CD14-positive monocyte (primary cell): ENCODE measurements around the gene SLC1A1. TPM values are rescaled to one million over a fixed set of nuclear protein-coding genes. Genes with fewer than 3 reads are reported as not detected.

ENCODE experiments used
- DNase-seq, 3 donors: peaks; one replicate each; pipeline ENCODE4 v3.0.0-alpha.2; 2011 to 2022
- H2AFZ ChIP-seq: 2 replicates; pipeline ENCODE4 v1.6.0; 2012; ENCODE audit warnings: mild to moderate bottlenecking, low read depth, low read length, inconsistent platforms; ENCODE audit not compliant: insufficient read depth, poor library complexity, severe bottlenecking
- H3K27ac ChIP-seq, 2 donors: 1 replicate in 1 of 2; 2 replicates in 1 of 2; pipeline ENCODE4 v1.5.1; 2012 to 2013; ENCODE audit warnings: low read length in 2 of 2, control low read depth in 1 of 2, inconsistent platforms in 1 of 2, low read depth in 1 of 2, mild to moderate bottlenecking in 1 of 2
- H3K27me3 ChIP-seq, 2 donors: one replicate each; pipeline versions ENCODE4 v1.6.0 to v1.6.1; 2011 to 2013; ENCODE audit warnings: low read length in 2 of 2; ENCODE audit not compliant: control insufficient read depth in 2 of 2, insufficient read depth in 2 of 2
- H3K36me3 ChIP-seq, 2 donors: replicated peaks in 1 of 2; 1 replicate in 1 of 2; 2 replicates in 1 of 2; pipeline versions ENCODE4 v1.5.1 to v1.6.1; 2012 to 2013; ENCODE audit warnings: low read length in 2 of 2, control low read depth in 1 of 2, inconsistent platforms in 1 of 2, mild to moderate bottlenecking in 1 of 2; ENCODE audit not compliant: insufficient read depth in 2 of 2, control insufficient read depth in 1 of 2
- H3K4me1 ChIP-seq, 2 donors: 1 replicate in 1 of 2; 2 replicates in 1 of 2; pipeline versions ENCODE4 v1.5.1 to v1.6.1; 2012 to 2013; ENCODE audit warnings: low read length in 2 of 2, control low read depth in 1 of 2, inconsistent platforms in 1 of 2, mild to moderate bottlenecking in 1 of 2, moderate library complexity in 1 of 2; ENCODE audit not compliant: insufficient read depth in 2 of 2, control insufficient read depth in 1 of 2
- H3K4me2 ChIP-seq: replicated peaks from 2 replicates; pipeline ENCODE3; 2012; ENCODE audit warnings: low read length, moderate library complexity, mild to moderate bottlenecking; ENCODE audit not compliant: poor library complexity, severe bottlenecking; ENCODE audit errors: extremely low read depth
- H3K4me3 ChIP-seq, 3 experiments: fragments of 200-600 bp in 1 of 3; sonication (generic) in 1 of 3; replicated peaks in 1 of 3; 1 replicate in 2 of 3; 2 replicates in 1 of 3; pipeline ENCODE4 v1.5.1; 2011 to 2013; ENCODE audit warnings: low read length in 3 of 3, mild to moderate bottlenecking in 3 of 3, control low read depth in 2 of 3, low read depth in 2 of 3, inconsistent platforms in 1 of 3, moderate library complexity in 1 of 3
- H3K79me2 ChIP-seq: 2 replicates; pipeline ENCODE4 v1.6.0; 2012; ENCODE audit warnings: mild to moderate bottlenecking, control low read depth, inconsistent platforms, low read length, moderate library complexity; ENCODE audit not compliant: insufficient read depth
- H3K9ac ChIP-seq: 2 replicates; pipeline ENCODE4 v1.6.0; 2017; ENCODE audit warnings: low read length, mild to moderate bottlenecking; ENCODE audit not compliant: insufficient read depth, poor library complexity, severe bottlenecking
- H3K9me3 ChIP-seq, 2 donors: replicated peaks in 1 of 2; 1 replicate in 1 of 2; 2 replicates in 1 of 2; pipeline versions ENCODE4 v1.5.1 to v1.6.1; 2012 to 2013; ENCODE audit warnings: low read length in 2 of 2, control low read depth in 1 of 2; ENCODE audit not compliant: control insufficient read depth in 1 of 2, insufficient read depth in 1 of 2
- H4K20me1 ChIP-seq: 2 replicates; pipeline ENCODE4 v1.6.0; 2012; ENCODE audit warnings: mild to moderate bottlenecking, low read length, control low read depth, moderate library complexity; ENCODE audit not compliant: insufficient read depth
- H3K27ac Mint-ChIP-seq, 7 donors: one replicate each; pipeline ENCODE4 v1.8.0; 2020; ENCODE audit warnings: mild to moderate bottlenecking in 7 of 7, mixed read lengths in 7 of 7, moderate library complexity in 6 of 7, inconsistent platforms in 2 of 7
- H3K27me3 Mint-ChIP-seq, 3 donors: one replicate each; pipeline ENCODE4 v1.8.0; 2021 to 2022; ENCODE audit warnings: low read depth in 3 of 3, mild to moderate bottlenecking in 3 of 3, mixed read lengths in 3 of 3, moderate library complexity in 3 of 3, inconsistent platforms in 1 of 3
- H3K36me3 Mint-ChIP-seq, 2 donors: one replicate each; pipeline ENCODE4 v1.8.0; 2020; ENCODE audit warnings: mixed read lengths in 2 of 2, inconsistent platforms in 1 of 2, mild to moderate bottlenecking in 1 of 2
- H3K4me1 Mint-ChIP-seq: one replicate; pipeline ENCODE4 v1.8.0; 2020; ENCODE audit warnings: mild to moderate bottlenecking, mixed read lengths
- H3K4me3 Mint-ChIP-seq, 2 donors: one replicate each; pipeline ENCODE4 v1.8.0; 2020; ENCODE audit warnings: mild to moderate bottlenecking in 2 of 2, mixed read lengths in 2 of 2, moderate library complexity in 1 of 2
- H3K9me3 Mint-ChIP-seq, 7 donors: one replicate each; pipeline ENCODE4 v1.8.0; 2020 to 2022; ENCODE audit warnings: mixed read lengths in 7 of 7, mild to moderate bottlenecking in 6 of 7, moderate library complexity in 6 of 7, inconsistent platforms in 2 of 7
- CTCF ChIP-seq: fragments of 200-600 bp; IDR thresholded peaks from one replicate; pipeline ENCODE4 v1.8.0; 2022; ENCODE audit warnings: antibody characterized with exemption, mild to moderate bottlenecking
- WGBS: methylation state at CpG from one replicate; pipeline ENCODE4 v1.1.5; 2013; ENCODE audit warnings: missing lambda C conversion rate; ENCODE audit not compliant: insufficient coverage; 5-methylcytosine and 5-hydroxymethylcytosine counted together
- intact Hi-C, 2 donors: fragments of 100-400 bp; cut with micrococcal nuclease; formaldehyde crosslinking; loops; one replicate each; pipeline versions ENCODE4 v1.15.0 to v1.15.1; 2023
- polyA plus RNA-seq, 3 donors: library from polyadenylated mRNA; depleted of rRNA in 1 of 3; unstranded in 2 of 3; stranded (reverse) in 1 of 3; fragments of 300-500 nt in 2 of 3; fragments of >200 nt in 1 of 3; fragmentation: Illumina TruSeq in 2 of 3; gene quantifications; 1 replicate in 2 of 3; 2 replicates in 1 of 3; pipeline ENCODE4 v1.2.3, GENCODE V29; 2012 to 2021

Gene SLC1A1
- polyA plus RNA-seq, 3 donors, result not detected

GRCh38 chr9:4588721-4589120 lies 98.5 kb downstream of the SLC1A1 start:
- Histone ChIP-seq H3K4me3 (no peak overlapping the region), H3K9me3 (no peaks in the 10 kb centered on the region), H3K36me3 (no peaks in the 10 kb centered on the region), H3K4me1 (peaks cover 0 to 8% of the 10 kb centered on the region in 2 donors), H3K9ac (no peak overlapping the region), H3K4me2 (no peak overlapping the region), H4K20me1 (no peaks in the 10 kb centered on the region), H3K79me2 (no peaks in the 10 kb centered on the region), H3K27me3 (no peaks in the 10 kb centered on the region), H2AFZ (no peak overlapping the region), H3K27ac (no peak overlapping the region)
- peaks cover 12% of the 10 kb centered on the region for H3K4me1 Mint-ChIP-seq
- H3K36me3 Mint-ChIP-seq, result no peaks in the 10 kb centered on the region
- TF ChIP-seq CTCF, result no peak
- peaks cover 0 to 1% (median under 1%) of the 10 kb centered on the region in 3 donors for H3K27me3 Mint-ChIP-seq
- intact Hi-C loops, result no loop called here
- H3K9me3 Mint-ChIP-seq, result no peaks in the 10 kb centered on the region
- H3K4me3 Mint-ChIP-seq, result no peak overlapping the region
- no peak overlapping the region for H3K27ac Mint-ChIP-seq
- 100% methylated on average over 1 of the region's 2 CpGs for WGBS
- no peak for DNase-seq

DNA sequence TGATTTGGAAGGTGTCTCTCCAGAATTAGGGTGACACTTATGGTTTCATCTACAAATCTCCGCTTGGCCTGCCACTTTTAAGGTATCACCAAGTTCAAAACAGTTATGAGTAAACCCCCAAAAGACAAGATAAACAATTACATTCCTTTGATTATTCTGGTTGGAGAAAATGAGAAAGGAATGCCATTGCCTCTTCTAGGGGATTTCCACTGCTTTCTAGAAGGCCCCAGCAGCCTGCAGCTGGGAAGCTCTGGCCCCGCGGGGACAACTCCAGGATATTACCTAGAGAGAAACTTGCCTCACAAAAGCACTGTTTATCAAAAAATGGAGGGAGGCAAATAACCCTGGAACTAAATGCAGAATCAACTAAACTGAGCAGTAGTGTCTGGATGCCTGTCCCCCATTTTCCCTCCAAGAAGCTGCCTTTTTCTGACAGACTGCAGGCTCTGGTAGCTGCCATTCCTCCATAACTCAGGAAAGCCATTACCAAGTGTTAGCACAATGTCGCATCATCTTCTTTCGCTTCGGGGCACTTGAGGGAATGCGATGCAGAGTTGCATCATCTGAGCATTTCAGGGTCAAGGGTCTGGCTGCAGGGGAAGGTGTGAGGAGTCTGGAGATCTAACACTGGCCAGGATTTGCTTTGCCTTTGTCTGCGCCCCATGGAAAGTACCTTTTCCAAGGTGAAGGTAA lies 100.3 kb downstream of the SLC1A1 start:
- Mint-ChIP-seq H3K4me1 (peaks cover 12% of the 10 kb centered on the region), H3K27me3 (peaks cover 0 to 2% (median 1%) of the 10 kb centered on the region in 3 donors), H3K36me3 (no peaks in the 10 kb centered on the region), H3K9me3 (no peaks in the 10 kb centered on the region), H3K4me3 (no peak overlapping the region), H3K27ac (no peak overlapping the region)
- Histone ChIP-seq H3K4me2 (no peak overlapping the region), H3K9me3 (no peaks in the 10 kb centered on the region), H4K20me1 (no peaks in the 10 kb centered on the region), H3K9ac (no peak overlapping the region), H3K27me3 (no peaks in the 10 kb centered on the region), H3K79me2 (no peaks in the 10 kb centered on the region), H3K4me3 (no peak overlapping the region), H3K4me1 (peaks cover 0 to 8% of the 10 kb centered on the region in 2 donors), H3K27ac (no peak overlapping the region), H3K36me3 (no peaks in the 10 kb centered on the region), H2AFZ (no peak overlapping the region)
- WGBS, result 75% methylated on average over 1 of the region's 8 CpGs
- intact Hi-C loops, result no loop called here
- TF ChIP-seq CTCF, result no peak
- no peak for DNase-seq
